Upper lobe of right lung (tissue), 1 donor: ENCODE results near the gene IL13. TPM values are rescaled to one million over a fixed set of nuclear protein-coding genes. Genes with fewer than 3 reads are reported as not detected.

Experiments
- ATAC-seq: fragments of 200-7000 bp; cut with Tn5 transposase; one replicate; pipeline ENCODE4 v1.9.1; 2020; ENCODE audit warnings: mild to moderate bottlenecking, moderate library complexity
- DNase-seq: peaks from one replicate; pipeline ENCODE4 v3.0.0-alpha.2; 2020
- H3K27ac ChIP-seq: fragments of 200-600 bp; one replicate; pipeline ENCODE4 v1.8.0; 2022
- H3K27me3 ChIP-seq: fragments of 200-600 bp; one replicate; pipeline ENCODE4 v1.8.0; 2022; ENCODE audit warnings: mild to moderate bottlenecking
- H3K36me3 ChIP-seq: fragments of 200-600 bp; one replicate; pipeline ENCODE4 v1.8.0; 2022
- H3K4me1 ChIP-seq: fragments of 200-600 bp; one replicate; pipeline ENCODE4 v1.8.0; 2022
- H3K4me3 ChIP-seq: fragments of 200-600 bp; one replicate; pipeline ENCODE4 v1.8.0; 2022; ENCODE audit warnings: mild to moderate bottlenecking
- H3K9me3 ChIP-seq: fragments of 200-600 bp; one replicate; pipeline ENCODE4 v1.8.0; 2022
- CTCF ChIP-seq: fragments of 200-600 bp; IDR thresholded peaks from one replicate; pipeline ENCODE4 v1.8.0; 2022; ENCODE audit warnings: antibody characterized with exemption
- intact Hi-C: fragments of 100-400 bp; cut with DNase I; formaldehyde crosslinking; loops from one replicate; pipeline ENCODE4 v1.11.0; 2022
- total RNA-seq: library from RNA; stranded (reverse); fragmentation: NEBNext Ultra II Directional; extraction: Animal tissue kit (Norgen Biotek cat#: 25700); gene quantifications from one replicate; pipeline ENCODE4 v1.2.1, GENCODE V29; 2021
- donor health status: DM: no; HTN: yes; CAD: no; lungs with severe emphysema.

The IL13 gene
- total RNA-seq, 1 donor from 2014 or later: not detected

- H3K36me3 ChIP-seq: no peaks in the 10 kb centered on the region
- no peak for TF ChIP-seq CTCF
- intact Hi-C loops: no loop called here
- no peak overlapping the region for H3K27ac ChIP-seq
- ATAC-seq (peak; percentile 26), DNase-seq (no peak)
- peaks cover 3% of the 10 kb centered on the region for H3K4me1 ChIP-seq
- no peaks in the 10 kb centered on the region for H3K27me3 ChIP-seq
- no peak overlapping the region for H3K4me3 ChIP-seq
- no peaks in the 10 kb centered on the region for H3K9me3 ChIP-seq
These were observed 5.2 kb downstream of the IL13 start for GRCh38 chr5:132662925-132663770.

- ATAC-seq (no peak), DNase-seq (no peak)
- TF ChIP-seq CTCF: no peak
- intact Hi-C loops: no loop called here
- H3K36me3 ChIP-seq: no peaks in the 10 kb centered on the region
- H3K27ac ChIP-seq: no peak overlapping the region
- H3K4me1 ChIP-seq: peaks cover 3% of the 10 kb centered on the region
- no peaks in the 10 kb centered on the region for H3K27me3 ChIP-seq
- no peaks in the 10 kb centered on the region for H3K9me3 ChIP-seq
- no peak overlapping the region for H3K4me3 ChIP-seq
These were observed 6.1 kb downstream of the IL13 start for GRCh38 chr5:132663771-132664695.

- H3K9me3 ChIP-seq: no peaks in the 10 kb centered on the region
- H3K27me3 ChIP-seq: no peaks in the 10 kb centered on the region
- no peak for ATAC-seq
- DNase-seq: no peak
- intact Hi-C loops: no loop called here
- no peak overlapping the region for H3K27ac ChIP-seq
- H3K4me3 ChIP-seq: no peak overlapping the region
- H3K4me1 ChIP-seq: peaks cover 3% of the 10 kb centered on the region
- no peak for TF ChIP-seq CTCF
- H3K36me3 ChIP-seq: no peaks in the 10 kb centered on the region
These were observed 6.8 kb downstream of the IL13 start for GRCh38 chr5:132664696-132665209.

GRCh38 chr5:132665574-132666080, 7.7 kb downstream of the IL13 start:
- H3K4me1 ChIP-seq: peaks cover 3% of the 10 kb centered on the region
- no peak for DNase-seq

More at GRCh38 chr5:132665574-132666080, 7.7 kb downstream of the IL13 start:
- H3K27ac ChIP-seq: no peak overlapping the region
- no peak for TF ChIP-seq CTCF
- H3K36me3 ChIP-seq: no peaks in the 10 kb centered on the region
- intact Hi-C loops: no loop called here
- H3K4me3 ChIP-seq: no peak overlapping the region
- no peaks in the 10 kb centered on the region for H3K27me3 ChIP-seq
- no peak for ATAC-seq
- H3K9me3 ChIP-seq: no peaks in the 10 kb centered on the region
